ENCODE measurements around the gene OSTC.
A peak's percentile ranks its signal among the peaks of the same experiment; 100 is the strongest.

Gene OSTC

DNA sequence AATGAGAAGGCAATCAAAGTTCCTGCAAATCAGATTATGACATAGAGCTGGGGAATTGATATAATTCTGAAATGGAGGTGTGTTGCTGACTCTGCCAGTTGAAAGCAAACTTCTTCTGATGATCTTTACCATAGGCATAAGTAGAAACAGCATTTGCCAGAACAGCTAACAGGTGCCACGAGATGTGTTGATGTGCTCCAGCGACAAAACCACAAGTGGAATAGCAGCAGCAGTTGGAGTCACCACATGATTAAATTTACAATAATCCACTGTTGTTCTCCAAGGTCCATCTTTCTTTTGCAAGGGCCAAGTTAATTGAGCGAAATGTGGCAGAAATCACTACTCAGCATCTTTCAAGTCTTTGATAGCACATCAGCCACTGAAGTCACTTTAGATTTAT, 3.7 kb upstream of the OSTC start:
- Histone ChIP-seq H3K27me3 (ENCODE audit: low read depth, low read length) (no peaks in the 10 kb centered on the region), H2AFZ (ENCODE audit: low read depth, low read length) (no peak overlapping the region), H4K20me1 (ENCODE audit: insufficient read depth, low read length) (no peaks in the 10 kb centered on the region), H3K27ac (ENCODE audit: low read length) (no peak overlapping the region), H3K79me2 (ENCODE audit: low read length) (peaks cover 13% of the 10 kb centered on the region), H3K4me1 (ENCODE audit: low read length) (peaks cover 8% of the 10 kb centered on the region), H3K4me2 (ENCODE audit: low read length) (no peak overlapping the region), H3K36me3 (replicated peaks; ENCODE audit: low read depth, low read length) (no peaks in the 10 kb centered on the region), H3K9ac (ENCODE audit: low read length) (no peak overlapping the region), H3K9me3 (ENCODE audit: insufficient read depth, low read length) (no peaks in the 10 kb centered on the region), H3K4me3 (ENCODE audit: low read length) (no peak overlapping the region)
- no peak for TF ChIP-seq EZH2phosphoT487 (IDR thresholded peaks at IDR 0.05; ENCODE audit: low read depth)
- TF ChIP-seq, protein P1, sequence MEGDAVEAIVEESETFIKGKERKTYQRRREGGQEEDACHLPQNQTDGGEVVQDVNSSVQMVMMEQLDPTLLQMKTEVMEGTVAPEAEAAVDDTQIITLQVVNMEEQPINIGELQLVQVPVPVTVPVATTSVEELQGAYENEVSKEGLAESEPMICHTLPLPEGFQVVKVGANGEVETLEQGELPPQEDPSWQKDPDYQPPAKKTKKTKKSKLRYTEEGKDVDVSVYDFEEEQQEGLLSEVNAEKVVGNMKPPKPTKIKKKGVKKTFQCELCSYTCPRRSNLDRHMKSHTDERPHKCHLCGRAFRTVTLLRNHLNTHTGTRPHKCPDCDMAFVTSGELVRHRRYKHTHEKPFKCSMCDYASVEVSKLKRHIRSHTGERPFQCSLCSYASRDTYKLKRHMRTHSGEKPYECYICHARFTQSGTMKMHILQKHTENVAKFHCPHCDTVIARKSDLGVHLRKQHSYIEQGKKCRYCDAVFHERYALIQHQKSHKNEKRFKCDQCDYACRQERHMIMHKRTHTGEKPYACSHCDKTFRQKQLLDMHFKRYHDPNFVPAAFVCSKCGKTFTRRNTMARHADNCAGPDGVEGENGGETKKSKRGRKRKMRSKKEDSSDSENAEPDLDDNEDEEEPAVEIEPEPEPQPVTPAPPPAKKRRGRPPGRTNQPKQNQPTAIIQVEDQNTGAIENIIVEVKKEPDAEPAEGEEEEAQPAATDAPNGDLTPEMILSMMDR (IDR thresholded peaks at IDR 0.05; ENCODE audit: low read depth, low read length): no peak

DNA sequence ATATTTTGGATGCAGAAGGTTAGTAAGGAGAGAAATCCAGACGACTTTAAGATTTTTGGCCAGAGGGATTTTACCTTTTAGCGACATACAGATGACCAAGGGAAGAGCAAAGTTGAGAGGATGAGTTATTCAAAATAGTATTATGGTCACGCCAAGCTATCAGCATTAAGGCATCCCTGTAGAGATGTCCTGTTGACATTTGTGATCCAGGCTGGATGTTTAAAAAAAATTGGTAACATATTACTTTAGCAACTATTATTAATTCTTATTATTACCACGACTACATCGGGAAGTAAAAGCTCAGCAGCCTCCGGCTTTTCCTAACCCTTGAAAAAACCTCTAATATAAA, 562 bp upstream of the OSTC start:
- H3K79me2 ChIP-seq (ENCODE audit: low read length): peaks cover 45% of the 10 kb centered on the region
- TF ChIP-seq EZH2phosphoT487 (IDR thresholded peaks at IDR 0.05; ENCODE audit: low read depth): no peak
- TF ChIP-seq, protein P1 (IDR thresholded peaks at IDR 0.05; ENCODE audit: low read depth, low read length): no peak
- H2AFZ ChIP-seq (ENCODE audit: low read depth, low read length): peak overlapping the region; percentile 97
- H3K9me3 ChIP-seq (ENCODE audit: insufficient read depth, low read length): no peaks in the 10 kb centered on the region
- no peaks in the 10 kb centered on the region for H3K27me3 ChIP-seq (ENCODE audit: low read depth, low read length)
- no peak overlapping the region for H3K27ac ChIP-seq (ENCODE audit: low read length)
- H3K4me3 ChIP-seq (ENCODE audit: low read length): peak overlapping the region; percentile 95
- peaks cover 3% of the 10 kb centered on the region for H3K36me3 ChIP-seq (replicated peaks; ENCODE audit: low read depth, low read length)
- H3K9ac ChIP-seq (ENCODE audit: low read length): peak overlapping the region; percentile 91
- H3K4me1 ChIP-seq (ENCODE audit: low read length): peaks cover 9% of the 10 kb centered on the region
- peak overlapping the region; percentile 79 for H3K4me2 ChIP-seq (ENCODE audit: low read length)
- peaks cover 21% of the 10 kb centered on the region for H4K20me1 ChIP-seq (ENCODE audit: insufficient read depth, low read length)

DNA sequence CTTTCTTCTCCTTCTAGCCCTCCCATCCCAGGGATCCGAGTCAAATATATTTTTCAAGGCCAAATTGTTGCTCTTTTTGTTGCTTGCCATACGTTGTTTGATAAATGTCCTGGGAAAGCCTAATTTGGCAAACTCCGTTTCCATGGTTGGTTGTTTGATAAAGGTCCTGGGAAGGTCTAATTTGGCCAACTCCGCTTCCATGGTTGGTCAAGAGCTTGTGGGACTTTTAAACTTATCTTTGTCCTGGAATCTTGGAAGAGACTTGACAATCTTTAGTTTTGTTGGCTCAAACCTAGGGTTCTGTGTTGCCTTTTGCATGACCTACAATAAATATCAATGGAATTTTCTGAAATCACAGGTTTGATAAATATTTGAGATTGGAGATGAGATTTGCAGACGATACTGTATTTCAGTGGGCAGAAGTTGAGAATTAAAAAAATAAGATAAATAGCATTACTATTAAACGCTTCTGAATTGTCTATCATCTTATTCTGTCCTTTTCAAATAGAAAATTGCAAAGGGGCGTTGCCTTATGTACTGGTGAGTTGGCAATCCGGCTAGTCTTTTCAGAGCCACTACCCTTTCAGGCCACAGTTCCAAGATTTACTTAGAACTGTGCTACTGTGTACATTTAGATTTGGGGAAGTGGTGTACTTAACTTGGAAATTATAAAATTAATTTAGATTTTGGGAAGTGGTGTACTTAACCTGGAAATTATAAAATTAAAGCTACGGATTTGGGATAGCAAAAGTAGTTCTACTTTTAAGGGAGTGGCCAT, 804 bp downstream of the OSTC start:
- TF ChIP-seq EZH2phosphoT487 (IDR thresholded peaks at IDR 0.05; ENCODE audit: low read depth): no peak
- TF ChIP-seq, protein P1 (IDR thresholded peaks at IDR 0.05; ENCODE audit: low read depth, low read length): no peak
- peaks cover 58% of the 10 kb centered on the region for H3K79me2 ChIP-seq (ENCODE audit: low read length)
- peak overlapping the region; percentile 97; the same call in 1 of the 2 replicates for H2AFZ ChIP-seq (ENCODE audit: low read depth, low read length)
- H3K36me3 ChIP-seq (replicated peaks; ENCODE audit: low read depth, low read length): peaks cover 6% of the 10 kb centered on the region
- H3K4me2 ChIP-seq (ENCODE audit: low read length): peak overlapping the region; percentile 79
- peaks cover 9% of the 10 kb centered on the region for H3K4me1 ChIP-seq (ENCODE audit: low read length)
- peaks cover 21% of the 10 kb centered on the region for H4K20me1 ChIP-seq (ENCODE audit: insufficient read depth, low read length)
- peak overlapping the region; percentile 55 for H3K27ac ChIP-seq (ENCODE audit: low read length)
- H3K27me3 ChIP-seq (ENCODE audit: low read depth, low read length): no peaks in the 10 kb centered on the region
- H3K9ac ChIP-seq (ENCODE audit: low read length): peak overlapping the region; percentile 91
- no peaks in the 10 kb centered on the region for H3K9me3 ChIP-seq (ENCODE audit: insufficient read depth, low read length)
- peak overlapping the region; percentile 95 for H3K4me3 ChIP-seq (ENCODE audit: low read length)

DNA sequence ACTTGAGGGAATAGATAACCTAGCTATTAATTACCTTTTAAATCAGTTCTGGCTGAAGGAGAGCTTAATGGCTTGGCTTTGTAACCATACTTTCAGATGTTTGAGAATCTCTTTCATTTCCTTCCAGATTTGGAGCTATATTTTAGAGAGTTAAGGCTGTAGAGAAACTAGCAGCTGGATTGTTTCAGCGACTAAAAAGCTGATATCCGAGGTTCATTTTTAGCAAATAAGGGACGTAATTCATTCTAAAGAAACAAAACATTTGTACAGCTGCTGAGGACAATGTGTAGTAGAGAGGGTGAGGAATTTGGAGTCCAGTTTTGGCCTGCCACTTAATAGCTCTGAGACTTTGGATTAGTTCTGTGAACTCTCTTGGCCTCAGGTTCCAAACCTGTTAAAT, 12.2 kb downstream of the OSTC start:
- no peaks in the 10 kb centered on the region for H3K9me3 ChIP-seq (ENCODE audit: insufficient read depth, low read length)
- H3K27me3 ChIP-seq (ENCODE audit: low read depth, low read length): no peaks in the 10 kb centered on the region
- no peaks in the 10 kb centered on the region for H3K4me1 ChIP-seq (ENCODE audit: low read length)
- peaks cover 47% of the 10 kb centered on the region for H3K36me3 ChIP-seq (replicated peaks; ENCODE audit: low read depth, low read length)
- peaks cover 11% of the 10 kb centered on the region for H3K79me2 ChIP-seq (ENCODE audit: low read length)
- 0 out of 2 replicates have a peak, but pooled peaks cover 6% of the 10 kb centered on the region for H4K20me1 ChIP-seq (ENCODE audit: insufficient read depth, low read length)
- no peak overlapping the region for H3K4me3 ChIP-seq (ENCODE audit: low read length)
- no peak overlapping the region for H3K27ac ChIP-seq (ENCODE audit: low read length)
- TF ChIP-seq, protein P1 (IDR thresholded peaks at IDR 0.05; ENCODE audit: low read depth, low read length): no peak
- no peak for TF ChIP-seq EZH2phosphoT487 (IDR thresholded peaks at IDR 0.05; ENCODE audit: low read depth)
- H3K4me2 ChIP-seq (ENCODE audit: low read length): no peak overlapping the region
- no peak overlapping the region for H2AFZ ChIP-seq (ENCODE audit: low read depth, low read length)
- H3K9ac ChIP-seq (ENCODE audit: low read length): no peak overlapping the region
